Placental epithelial cell (primary cell): ENCODE results near the gene MRPS35. TPM values are rescaled to one million over a fixed set of nuclear protein-coding genes. Genes with fewer than 3 reads are reported as not detected.

Experiments
- small RNA-seq: library from RNA; depleted of rRNA; stranded (forward); fragments of <200 nt; gene quantifications from one replicate; pipeline ENCODE3, GENCODE V24; 2012
- total RNA-seq: library from RNA; depleted of rRNA; stranded (reverse); fragments of >200 nt; gene quantifications from 2 replicates; pipeline ENCODE4 v1.2.3, GENCODE V29; 2012

Gene MRPS35
- 35.7 and 43.3 TPM in 2 replicates for total RNA-seq

GRCh38 chr12:27710592-27711316 lies at the start of gene MRPS35:
TSS of gene MRPS35 (plus strand) at chr12:27710832. CDS start at chr12:27710844, 12 bp downstream.

GRCh38 chr12:27696293-27696652 lies 14.4 kb upstream of the MRPS35 start, which contains the start of gene REP15:
TSS of gene REP15 (plus strand) at chr12:27696447. CDS start at chr12:27696563, 116 bp downstream.

GRCh38 chr12:27779920-27780611 lies 69.4 kb downstream of the MRPS35 start, which contains the start of the genes KLHL42 and MANSC4:
TSS of gene KLHL42 (plus strand) at chr12:27780233. CDS start at chr12:27780331, 98 bp downstream.
TSS of gene MANSC4 (minus strand) at chr12:27780236. CDS start at chr12:27771276, 8,960 bp downstream.

Small RNAs within 50 kb of the gene (small RNA-seq; reads per million reads assigned to genes)
- not detected for gene RF00019

Other genes with a start within 250 kb of the MRPS35 start
- gene PPFIBP1, start 186.6 kb upstream of the MRPS35 start, total RNA-seq: 59.3 and 72.2 TPM in 2 replicates
- 0.65 and 0.79 TPM in 2 replicates for gene REP15, start 14.4 kb upstream of the MRPS35 start, total RNA-seq
- gene KLHL42, start 69.4 kb downstream of the MRPS35 start, total RNA-seq: 26.7 and 31.0 TPM in 2 replicates
- not detected in 2 replicates for gene MANSC4, start 69.4 kb downstream of the MRPS35 start, total RNA-seq